Measurements from ENCODE around the gene SELENON. TPM values are rescaled to one million over a fixed set of nuclear protein-coding genes. Genes with fewer than 3 reads are reported as not detected.

Gene SELENON
- total and polyA plus RNA-seq, 10 of the 15 experiments (the other 5 are each of a cell fraction or from before 2014, with no cell fraction given) = 0.07 to 5.1 (median 0.80) TPM

GRCh38 chr1:25797939-25798338, 2.1 kb upstream of the SELENON start (continued):
- TF ChIP-seq ZBTB40 (IDR thresholded peaks at IDR 0.05; ENCODE audit: borderline replicate concordance) = no peak
- TF ChIP-seq ZBTB33 (IDR thresholded peaks at IDR 0.05) = no peak
- no peak for TF ChIP-seq JUNB (IDR thresholded peaks at IDR 0.05)

- H3K36me3 ChIP-seq (ENCODE audit: control insufficient read depth in 2 of 2, insufficient read depth in 2 of 2, low read length in 1 of 2) = no peaks in the 10 kb centered on the region
- ChIA-PET POLR2A (no interaction called here), SMC1A (ENCODE audit: uncharacterized antibody, unreplicated experiment) (interaction anchor here (0.7 to 2.4 kb wide), 5 partner anchors 11 to 190 kb away, joined by 3 to 13 read pairs (median 3); no protein-coding TSS in a partner anchor), CTCF (interaction anchor here (0.6 to 8.4 kb wide), 10 partner anchors 13 to 602 kb away, joined by 3 to 63 read pairs (median 4); partner anchors contain the start of gene PAFAH2), RAD21 (ENCODE audit: unreplicated experiment) (interaction anchor here (0.8 to 1.8 kb wide), 3 partner anchors 11 to 190 kb away, joined by 4 to 8 read pairs (median 5); no protein-coding TSS in a partner anchor)
- DNase-seq (ENCODE audit: low read depth, low spot score) = no peak
- H3K4me1 ChIP-seq (ENCODE audit: control insufficient read depth, insufficient read depth, low read length) = peaks cover 21% of the 10 kb centered on the region
- no peaks in the 10 kb centered on the region; the same call in 2 of the 3 replicates for H3K9me3 ChIP-seq (replicated peaks; ENCODE audit: control insufficient read depth, insufficient read depth, low read length)
- no TSS peak for BruUV-seq (replicated peaks)
- ATAC-seq = no peak
- in situ Hi-C loops (cut with MboI) (loop anchor here (5.0 kb wide), 1 partner anchor 187 kb away; no protein-coding TSS in a partner anchor), intact Hi-C loops (cut with micrococcal nuclease; ENCODE audit: unreplicated experiment) (loop anchor here (5.0 kb wide), 1 partner anchor 297 kb away; no protein-coding TSS in a partner anchor)
- no peak overlapping the region for H3K27ac ChIP-seq (ENCODE audit: control insufficient read depth, insufficient read depth)
- no peaks in the 10 kb centered on the region for H3K79me2 ChIP-seq (ENCODE audit: control insufficient read depth, insufficient read depth, low read length)
- H4K20me1 ChIP-seq (ENCODE audit: control insufficient read depth, insufficient read depth) = no peaks in the 10 kb centered on the region
- TF ChIP-seq PAX8 (IDR thresholded peaks at IDR 0.05) (no peak), ZBTB40 (IDR thresholded peaks at IDR 0.05; ENCODE audit: borderline replicate concordance) (no peak), MYB (IDR thresholded peaks at IDR 0.05; ENCODE audit: borderline replicate concordance, low read depth, low read length) (no peak), SMAD5 (IDR thresholded peaks at IDR 0.05; ENCODE audit: low read depth) (no peak), KAT2A (conservative IDR thresholded peaks at IDR 0.05; ENCODE audit: control insufficient read depth, low read depth, low read length) (no peak), RCOR1 (conservative IDR thresholded peaks at IDR 0.05; ENCODE audit: low read depth, low read length) (no peak), YY1 (IDR thresholded peaks at IDR 0.05; ENCODE audit: low read depth, low read length) (no peak), EP300 (IDR thresholded peaks at IDR 0.05; ENCODE audit: borderline replicate concordance in 1 of 2, control insufficient read depth in 1 of 2, low read depth in 2 of 2, low read length in 2 of 2) (no peak)
- H3K9ac ChIP-seq (ENCODE audit: control insufficient read depth, insufficient read depth, low read length) = no peak overlapping the region
- no peak overlapping the region for H2AFZ ChIP-seq (ENCODE audit: control insufficient read depth, low read depth, low read length)
- H3K27me3 ChIP-seq (replicated peaks in 1 of 2; ENCODE audit: control insufficient read depth in 2 of 2, insufficient read depth in 2 of 2, low read length in 1 of 2) = no peaks in the 10 kb centered on the region; a peak in 1 of 4 replicates
- WGBS (ENCODE audit: insufficient coverage, insufficient replicate concordance, low lambda C conversion rate, missing lambda C conversion rate) = 37% methylated on average over 8 of the region's 8 CpGs
- H3K4me2 ChIP-seq (ENCODE audit: control insufficient read depth, insufficient read depth) = no peak overlapping the region
- H3K4me3 ChIP-seq = no peak overlapping the region
- no peak for FAIRE-seq
Measured at GRCh38 chr1:25798666-25799351, 1.2 kb upstream of the SELENON start.

All from GM12878 (cell line).